Duodenal mucosa (tissue), 2 donors: ENCODE results near the gene PEA15.

ENCODE experiments used
- H3K27ac ChIP-seq: one replicate; pipeline ENCODE4 v1.7.0; 2013; ENCODE audit warnings: low read depth, low read length
- H3K27me3 ChIP-seq, 2 donors: one replicate each; pipeline ENCODE4 v1.7.0; 2013; ENCODE audit warnings: low read length in 2 of 2, control low read depth in 1 of 2; ENCODE audit not compliant: insufficient read depth in 2 of 2, control insufficient read depth in 1 of 2
- H3K36me3 ChIP-seq, 2 donors: one replicate each; pipeline ENCODE4 v1.7.0; 2013; ENCODE audit warnings: low read length in 2 of 2, control low read depth in 1 of 2; ENCODE audit not compliant: insufficient read depth in 2 of 2, control insufficient read depth in 1 of 2
- H3K4me1 ChIP-seq, 2 donors: one replicate each; pipeline ENCODE4 v1.7.0; 2013; ENCODE audit warnings: low read length in 2 of 2, control low read depth in 1 of 2; ENCODE audit not compliant: insufficient read depth in 2 of 2, control insufficient read depth in 1 of 2
- H3K4me3 ChIP-seq, 2 donors: one replicate each; pipeline ENCODE4 v1.7.0; 2013; ENCODE audit warnings: low read length in 2 of 2, low read depth in 1 of 2
- H3K9ac ChIP-seq, 2 donors: one replicate each; pipeline ENCODE4 v1.7.0; 2013; ENCODE audit warnings: low read length in 2 of 2, low read depth in 1 of 2
- H3K9me3 ChIP-seq, 2 donors: one replicate each; pipeline ENCODE4 v1.7.0; 2013; ENCODE audit warnings: low read length in 2 of 2, control low read depth in 1 of 2; ENCODE audit not compliant: control insufficient read depth in 1 of 2

The PEA15 gene

GRCh38 chr1:160205242-160206035 is at the start of gene PEA15:
PEA15 (plus strand) TSS chr1:160205384; CDS start chr1:160211545, 6,161 bp downstream.
- peak within 1 kb of the TSS; percentile 72 to 87 for H3K9ac ChIP-seq
- H3K9me3 ChIP-seq, result no peaks in the 10 kb centered on the region
- peaks cover 18 to 28% of the 10 kb centered on the region in 2 donors for H3K4me1 ChIP-seq
- no peaks in the 10 kb centered on the region for H3K27me3 ChIP-seq
- H3K4me3 ChIP-seq, result peak within 1 kb of the TSS; percentile 82 to 90
- peaks cover 0 to 17% of the 10 kb centered on the region in 2 donors for H3K36me3 ChIP-seq
- peak within 1 kb of the TSS; percentile 74 for H3K27ac ChIP-seq

GRCh38 chr1:160156361-160156760 is 48.8 kb upstream of the PEA15 start:
- H3K4me3 ChIP-seq, result no peak overlapping the region
- no peak overlapping the region for H3K27ac ChIP-seq
- H3K9ac ChIP-seq, result no peak overlapping the region
- H3K36me3 ChIP-seq, result no peaks in the 10 kb centered on the region
- no peaks in the 10 kb centered on the region for H3K9me3 ChIP-seq
- H3K27me3 ChIP-seq, result no peaks in the 10 kb centered on the region
- H3K4me1 ChIP-seq, result no peaks in the 10 kb centered on the region

- no peak overlapping the region for H3K27ac ChIP-seq
- H3K9me3 ChIP-seq, result no peaks in the 10 kb centered on the region
- H3K27me3 ChIP-seq, result no peaks in the 10 kb centered on the region
Measured at GRCh38 chr1:160157174-160157573, 48.0 kb upstream of the PEA15 start.

GRCh38 chr1:160158031-160158430 is 47.2 kb upstream of the PEA15 start:
- Histone ChIP-seq H3K36me3 (no peaks in the 10 kb centered on the region), H3K9ac (no peak overlapping the region), H3K9me3 (no peaks in the 10 kb centered on the region), H3K27ac (no peak overlapping the region), H3K4me1 (no peaks in the 10 kb centered on the region), H3K4me3 (no peak overlapping the region), H3K27me3 (no peaks in the 10 kb centered on the region)

More at GRCh38 chr1:160157174-160157573, 48.0 kb upstream of the PEA15 start:
- Histone ChIP-seq H3K4me1 (no peaks in the 10 kb centered on the region), H3K9ac (no peak overlapping the region), H3K36me3 (no peaks in the 10 kb centered on the region), H3K4me3 (no peak overlapping the region)

- Histone ChIP-seq H3K36me3 (no peaks in the 10 kb centered on the region), H3K27me3 (no peaks in the 10 kb centered on the region), H3K9me3 (no peaks in the 10 kb centered on the region), H3K4me3 (no peak overlapping the region), H3K27ac (no peak overlapping the region), H3K4me1 (no peaks in the 10 kb centered on the region), H3K9ac (no peak overlapping the region)
Measured at GRCh38 chr1:160158534-160158933, 46.6 kb upstream of the PEA15 start.

- Histone ChIP-seq H3K4me3 (no peak overlapping the region), H3K9me3 (no peaks in the 10 kb centered on the region), H3K36me3 (no peaks in the 10 kb centered on the region), H3K27ac (no peak overlapping the region), H3K27me3 (no peaks in the 10 kb centered on the region), H3K9ac (no peak overlapping the region), H3K4me1 (no peaks in the 10 kb centered on the region)
Measured at GRCh38 chr1:160159846-160160245, 45.3 kb upstream of the PEA15 start.

GRCh38 chr1:160161965-160162705 is 43.0 kb upstream of the PEA15 start:
- Histone ChIP-seq H3K9me3 (no peaks in the 10 kb centered on the region), H3K9ac (no peak overlapping the region), H3K27ac (no peak overlapping the region)

GRCh38 chr1:160162931-160163330 is 42.3 kb upstream of the PEA15 start:
- peaks cover 0 to 5% of the 10 kb centered on the region in 2 donors for H3K27me3 ChIP-seq
- H3K27ac ChIP-seq, result no peak overlapping the region

More at GRCh38 chr1:160161965-160162705, 43.0 kb upstream of the PEA15 start:
- Histone ChIP-seq H3K36me3 (no peaks in the 10 kb centered on the region), H3K4me1 (no peaks in the 10 kb centered on the region), H3K4me3 (no peak overlapping the region), H3K27me3 (peaks cover 0 to 5% of the 10 kb centered on the region in 2 donors)

GRCh38 chr1:160163615-160164014 is 41.6 kb upstream of the PEA15 start:
- Histone ChIP-seq H3K27ac (no peak overlapping the region), H3K4me3 (no peak overlapping the region), H3K4me1 (no peaks in the 10 kb centered on the region), H3K36me3 (no peaks in the 10 kb centered on the region), H3K9ac (no peak overlapping the region), H3K9me3 (no peaks in the 10 kb centered on the region), H3K27me3 (peaks cover 0 to 5% of the 10 kb centered on the region in 2 donors)

More at GRCh38 chr1:160162931-160163330, 42.3 kb upstream of the PEA15 start:
- Histone ChIP-seq H3K36me3 (no peaks in the 10 kb centered on the region), H3K4me1 (no peaks in the 10 kb centered on the region), H3K9ac (no peak overlapping the region), H3K9me3 (no peaks in the 10 kb centered on the region), H3K4me3 (no peak overlapping the region)

- H3K4me1 ChIP-seq, result no peaks in the 10 kb centered on the region
- H3K9ac ChIP-seq, result no peak overlapping the region
- peaks cover 0 to 5% of the 10 kb centered on the region in 2 donors for H3K27me3 ChIP-seq
- H3K4me3 ChIP-seq, result no peak overlapping the region
- H3K9me3 ChIP-seq, result no peaks in the 10 kb centered on the region
- no peaks in the 10 kb centered on the region for H3K36me3 ChIP-seq
- no peak overlapping the region for H3K27ac ChIP-seq
Measured at GRCh38 chr1:160164121-160164520, 41.1 kb upstream of the PEA15 start.
